Stimulated activated CD8-positive, alpha-beta memory T cell treated with anti-CD3 and anti-CD28 coated beads, Interleukin-12 subunit alpha, Interleukin-12 subunit beta, amount 100 ng/mL, for 4 hours (primary cell): ENCODE measurements around the gene SECTM1.
"Not testable (repeated sequence)": the region's sequence is repeated elsewhere in the genome, so short reads cannot be mapped to it uniquely, and the experiment has no call there.

Experiments used
- DNase-seq: peaks from one replicate; pipeline ENCODE4 v3.0.0-alpha.2; 2020; ENCODE audit warnings: low read depth

SECTM1 gene

GRCh38 chr17:82333279-82334171 lies at the start of gene SECTM1:
SECTM1 (minus strand) TSS chr17:82333766; CDS start chr17:82327240, 6,526 bp downstream.
- DNase-seq = no peak

GRCh38 chr17:82382933-82383255 lies 49.3 kb upstream of the SECTM1 start:
- DNase-seq = no peak

- DNase-seq = not testable (repeated sequence)
These were observed 48.8 kb upstream of the SECTM1 start for GRCh38 chr17:82382220-82382932.

- not testable (repeated sequence) for DNase-seq
These were observed 48.1 kb upstream of the SECTM1 start for GRCh38 chr17:82381703-82382009.

GRCh38 chr17:82380860-82381702 lies 47.5 kb upstream of the SECTM1 start:
- no peak for DNase-seq

- no peak for DNase-seq
These were observed 45.1 kb upstream of the SECTM1 start for GRCh38 chr17:82378741-82379021.

GRCh38 chr17:82377924-82378740 lies 44.6 kb upstream of the SECTM1 start:
- DNase-seq = no peak

- DNase-seq = not testable (repeated sequence)
These were observed 43.7 kb upstream of the SECTM1 start for GRCh38 chr17:82377294-82377693.

- no peak for DNase-seq
These were observed 42.6 kb upstream of the SECTM1 start for GRCh38 chr17:82376042-82376730.

- no peak for DNase-seq
These were observed 41.9 kb upstream of the SECTM1 start for GRCh38 chr17:82375359-82376041.

- DNase-seq = no peak
These were observed 41.2 kb upstream of the SECTM1 start for GRCh38 chr17:82374626-82375331.

- no peak for DNase-seq
These were observed 40.4 kb upstream of the SECTM1 start for GRCh38 chr17:82373731-82374625.

- DNase-seq = not testable (repeated sequence)
These were observed 39.5 kb upstream of the SECTM1 start for GRCh38 chr17:82373072-82373452.

- no peak for DNase-seq
These were observed 38.9 kb upstream of the SECTM1 start for GRCh38 chr17:82372249-82373071.

- DNase-seq = no peak
These were observed 38.0 kb upstream of the SECTM1 start, which contains the start of gene UTS2R for GRCh38 chr17:82371333-82372248. UTS2R (plus strand) TSS chr17:82371765; CDS start chr17:82374325, 2,560 bp downstream.

- DNase-seq = no peak
These were observed 37.1 kb upstream of the SECTM1 start for GRCh38 chr17:82370471-82371332.
